ENCODE measurements around the gene DHRS4. TPM values are rescaled to one million over a fixed set of nuclear protein-coding genes. Genes with fewer than 3 reads are reported as not detected.

DHRS4 gene
- total RNA-seq, 1 donor from 2014 or later = 25.8 TPM

GRCh38 chr14:23935158-23935557 is 18.4 kb upstream of the DHRS4 start:
- H3K4me3 ChIP-seq = no peak overlapping the region
- H3K27me3 ChIP-seq = no peaks in the 10 kb centered on the region
- no peak overlapping the region for H3K27ac ChIP-seq
- DNase-seq (no peak), ATAC-seq (no peak)
- no peak for TF ChIP-seq CTCF (IDR thresholded peaks at IDR 0.05)
- no peaks in the 10 kb centered on the region for H3K4me1 ChIP-seq
- intact Hi-C loops (cut with DNase I) = no loop called here
- H3K9me3 ChIP-seq = no peaks in the 10 kb centered on the region
- H3K36me3 ChIP-seq = no peaks in the 10 kb centered on the region

- no peaks in the 10 kb centered on the region for H3K9me3 ChIP-seq
- H3K36me3 ChIP-seq = no peaks in the 10 kb centered on the region
- no peaks in the 10 kb centered on the region for H3K27me3 ChIP-seq
- H3K4me3 ChIP-seq = no peak overlapping the region
- H3K27ac ChIP-seq = no peak overlapping the region
- no peak for TF ChIP-seq CTCF (IDR thresholded peaks at IDR 0.05)
- no peaks in the 10 kb centered on the region for H3K4me1 ChIP-seq
- DNase-seq (no peak), ATAC-seq (no peak)
- intact Hi-C loops (cut with DNase I) = no loop called here
Observed at GRCh38 chr14:23936084-23936829, 17.3 kb upstream of the DHRS4 start.

GRCh38 chr14:23937203-23937602 is 16.4 kb upstream of the DHRS4 start:
- Histone ChIP-seq H3K27ac (no peak overlapping the region), H3K9me3 (no peaks in the 10 kb centered on the region), H3K36me3 (no peaks in the 10 kb centered on the region), H3K27me3 (no peaks in the 10 kb centered on the region), H3K4me3 (no peak overlapping the region), H3K4me1 (no peaks in the 10 kb centered on the region)
- DNase-seq (no peak), ATAC-seq (no peak)
- no peak for TF ChIP-seq CTCF (IDR thresholded peaks at IDR 0.05)
- intact Hi-C loops (cut with DNase I) = no loop called here

- Histone ChIP-seq H3K36me3 (no peaks in the 10 kb centered on the region), H3K27ac (no peak overlapping the region), H3K4me3 (no peak overlapping the region), H3K4me1 (no peaks in the 10 kb centered on the region), H3K9me3 (no peaks in the 10 kb centered on the region), H3K27me3 (no peaks in the 10 kb centered on the region)
- DNase-seq (no peak), ATAC-seq (no peak)
- intact Hi-C loops (cut with DNase I) = no loop called here
- TF ChIP-seq CTCF (IDR thresholded peaks at IDR 0.05) = no peak
Observed at GRCh38 chr14:23938823-23939222, 14.7 kb upstream of the DHRS4 start.

- ATAC-seq = no peak
- H3K4me1 ChIP-seq = no peaks in the 10 kb centered on the region
- H3K9me3 ChIP-seq = no peaks in the 10 kb centered on the region
- no peaks in the 10 kb centered on the region for H3K27me3 ChIP-seq
- no peak for DNase-seq
- no peak for TF ChIP-seq CTCF (IDR thresholded peaks at IDR 0.05)
- H3K36me3 ChIP-seq = no peaks in the 10 kb centered on the region
- H3K27ac ChIP-seq = no peak overlapping the region
- intact Hi-C loops (cut with DNase I) = no loop called here
- no peak overlapping the region for H3K4me3 ChIP-seq
Observed at GRCh38 chr14:23939607-23940326, 13.8 kb upstream of the DHRS4 start.

All from upper lobe of right lung (tissue), 1 donor.